GM21515 (cell line): Measurements from ENCODE around the gene ANGEL1.

Experiments
- ATAC-seq: cut with Tn5 transposase; IDR thresholded peaks from one replicate; pipeline ENCODE4 v1.9.1; 2021; ENCODE audit not compliant: unreplicated experiment

ANGEL1 gene

GRCh38 chr14:76820700-76821099 is 8.0 kb upstream of the ANGEL1 start:
- no peak for ATAC-seq

GRCh38 chr14:76814726-76815645 is 2.3 kb upstream of the ANGEL1 start:
- no peak for ATAC-seq

- ATAC-seq: no peak
Observed at GRCh38 chr14:76812093-76812421, 625 bp downstream of the ANGEL1 start.

- ATAC-seq: no peak
Observed at GRCh38 chr14:76811561-76811960, 1.1 kb downstream of the ANGEL1 start.

GRCh38 chr14:76810953-76811400 is 1.7 kb downstream of the ANGEL1 start:
- no peak for ATAC-seq

GRCh38 chr14:76810525-76810924 is 2.2 kb downstream of the ANGEL1 start:
- ATAC-seq: no peak

GRCh38 chr14:76808990-76809389 is 3.7 kb downstream of the ANGEL1 start:
- ATAC-seq: no peak

GRCh38 chr14:76808011-76808410 is 4.7 kb downstream of the ANGEL1 start:
- no peak for ATAC-seq

- no peak for ATAC-seq
Observed at GRCh38 chr14:76806446-76806845, 6.2 kb downstream of the ANGEL1 start.

- no peak for ATAC-seq
Observed at GRCh38 chr14:76793956-76794355, 18.7 kb downstream of the ANGEL1 start.

- ATAC-seq: no peak
Observed at GRCh38 chr14:76793324-76793723, 19.4 kb downstream of the ANGEL1 start.

- ATAC-seq: no peak
Observed at GRCh38 chr14:76792422-76792821, 20.3 kb downstream of the ANGEL1 start.

GRCh38 chr14:76786601-76787000 is 26.1 kb downstream of the ANGEL1 start:
- ATAC-seq: no peak

- ATAC-seq: peak; percentile 74
Observed at GRCh38 chr14:76784881-76785280, 27.8 kb downstream of the ANGEL1 start.

- no peak for ATAC-seq
Observed at GRCh38 chr14:76784266-76784874, 28.3 kb downstream of the ANGEL1 start.

- ATAC-seq: no peak
Observed at GRCh38 chr14:76782885-76783566, 29.7 kb downstream of the ANGEL1 start.

GRCh38 chr14:76782115-76782884 is 30.4 kb downstream of the ANGEL1 start:
- no peak for ATAC-seq

- ATAC-seq: no peak
Observed at GRCh38 chr14:76781648-76782051, 31.0 kb downstream of the ANGEL1 start.

- no peak for ATAC-seq
Observed at GRCh38 chr14:76780875-76781647, 31.6 kb downstream of the ANGEL1 start.

- no peak for ATAC-seq
Observed at GRCh38 chr14:76780360-76780759, 32.3 kb downstream of the ANGEL1 start.

- ATAC-seq: no peak
Observed at GRCh38 chr14:76780058-76780345, 32.7 kb downstream of the ANGEL1 start.
